ENCODE results near the gene DPM1.

The DPM1 gene

DNA sequence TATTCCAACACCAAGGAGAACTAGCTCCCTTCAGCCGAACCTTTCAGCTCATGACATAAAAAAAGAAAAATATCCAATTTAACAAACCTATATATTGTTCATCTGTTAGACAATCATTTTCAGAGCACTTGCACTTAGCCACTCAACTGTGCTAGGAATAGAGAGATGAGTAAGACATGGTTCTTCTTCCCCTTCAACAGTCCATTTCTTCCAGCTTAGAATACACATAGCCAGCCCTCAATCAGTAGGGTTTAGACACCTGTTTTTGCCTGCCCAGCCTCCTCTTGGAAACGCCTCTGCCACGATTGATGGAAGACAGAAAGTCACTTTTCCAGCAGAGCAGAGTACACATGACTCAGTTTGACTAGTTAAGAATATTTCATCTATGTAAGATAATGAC is 48.9 kb downstream of the DPM1 start:
- H3K4me3 ChIP-seq (ENCODE audit: low read depth, low read length) = no peak overlapping the region
- in situ Hi-C loops (cut with HindIII; ENCODE audit: low sequenced_read_pairs) = no loop called here
- DNase-seq (ENCODE audit: low read depth, low spot score) = no peak
- TF ChIP-seq, protein P1, sequence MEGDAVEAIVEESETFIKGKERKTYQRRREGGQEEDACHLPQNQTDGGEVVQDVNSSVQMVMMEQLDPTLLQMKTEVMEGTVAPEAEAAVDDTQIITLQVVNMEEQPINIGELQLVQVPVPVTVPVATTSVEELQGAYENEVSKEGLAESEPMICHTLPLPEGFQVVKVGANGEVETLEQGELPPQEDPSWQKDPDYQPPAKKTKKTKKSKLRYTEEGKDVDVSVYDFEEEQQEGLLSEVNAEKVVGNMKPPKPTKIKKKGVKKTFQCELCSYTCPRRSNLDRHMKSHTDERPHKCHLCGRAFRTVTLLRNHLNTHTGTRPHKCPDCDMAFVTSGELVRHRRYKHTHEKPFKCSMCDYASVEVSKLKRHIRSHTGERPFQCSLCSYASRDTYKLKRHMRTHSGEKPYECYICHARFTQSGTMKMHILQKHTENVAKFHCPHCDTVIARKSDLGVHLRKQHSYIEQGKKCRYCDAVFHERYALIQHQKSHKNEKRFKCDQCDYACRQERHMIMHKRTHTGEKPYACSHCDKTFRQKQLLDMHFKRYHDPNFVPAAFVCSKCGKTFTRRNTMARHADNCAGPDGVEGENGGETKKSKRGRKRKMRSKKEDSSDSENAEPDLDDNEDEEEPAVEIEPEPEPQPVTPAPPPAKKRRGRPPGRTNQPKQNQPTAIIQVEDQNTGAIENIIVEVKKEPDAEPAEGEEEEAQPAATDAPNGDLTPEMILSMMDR (IDR thresholded peaks at IDR 0.05; ENCODE audit: low read depth, low read length) = no peak

DNA sequence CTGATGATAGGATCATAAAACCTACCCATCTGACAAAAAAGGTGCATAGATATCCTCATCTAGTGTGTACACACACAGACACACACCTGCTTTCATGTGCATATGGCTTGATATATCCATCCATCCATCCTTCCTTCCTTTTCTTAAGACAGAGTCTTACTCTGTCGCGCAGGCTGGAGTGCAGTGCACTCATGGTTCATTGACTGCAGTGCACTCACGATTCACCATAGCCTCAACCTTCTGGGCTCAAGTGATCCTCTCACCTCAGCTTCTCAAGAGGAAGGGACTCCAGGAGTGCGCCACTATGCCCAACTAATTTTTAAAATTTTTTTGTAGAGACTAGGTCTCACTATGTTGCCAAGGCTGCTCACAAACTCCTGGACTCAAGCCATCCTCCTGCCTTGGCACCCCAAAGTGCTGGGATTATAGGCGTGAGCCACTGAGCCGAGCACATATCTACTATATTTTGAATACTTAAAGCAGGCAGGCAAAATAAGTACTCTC is 54.2 kb downstream of the DPM1 start:
- TF ChIP-seq, protein P1 (IDR thresholded peaks at IDR 0.05; ENCODE audit: low read depth, low read length) = no peak
- no peak for DNase-seq (ENCODE audit: low read depth, low spot score)
- no peak overlapping the region for H3K4me3 ChIP-seq (ENCODE audit: low read depth, low read length)
- in situ Hi-C loops (cut with HindIII; ENCODE audit: low sequenced_read_pairs) = no loop called here

DNA sequence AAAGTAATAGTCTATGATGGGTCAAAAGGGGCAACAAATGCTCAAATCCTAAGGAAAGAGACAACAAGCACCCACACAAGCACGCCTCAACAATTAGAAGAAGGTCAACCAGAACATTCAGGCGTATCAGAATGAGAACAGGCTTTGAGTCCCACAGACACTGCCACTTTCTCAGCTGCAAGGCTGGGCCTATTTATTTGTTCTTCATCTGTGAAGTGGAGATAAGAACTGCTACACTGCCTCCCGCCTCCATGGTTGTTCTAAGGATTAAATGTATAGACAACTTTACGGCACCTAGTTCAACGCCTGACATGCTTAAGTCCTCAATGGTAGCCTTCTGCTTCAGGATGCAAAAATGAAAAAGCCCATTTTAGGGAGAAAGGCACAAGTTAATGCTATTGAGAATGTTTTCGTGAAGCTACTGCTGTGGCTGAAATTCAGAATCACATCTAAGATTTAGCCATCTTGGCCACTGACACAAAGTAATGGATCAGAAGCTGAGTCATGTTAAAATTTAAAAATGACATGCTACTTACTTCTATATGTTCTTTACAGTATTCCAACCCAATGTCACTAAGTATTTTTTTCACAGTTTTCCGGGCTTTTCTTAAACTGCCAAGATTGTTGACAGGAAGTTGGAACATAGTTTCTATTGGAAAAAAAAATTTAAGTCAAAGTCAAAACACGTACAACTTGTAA is 54.8 kb downstream of the DPM1 start:
- in situ Hi-C loops (cut with HindIII; ENCODE audit: low sequenced_read_pairs) = no loop called here
- no peak for DNase-seq (ENCODE audit: low read depth, low spot score)
- TF ChIP-seq, protein P1 (IDR thresholded peaks at IDR 0.05; ENCODE audit: low read depth, low read length) = no peak
- no peak overlapping the region for H3K4me3 ChIP-seq (ENCODE audit: low read depth, low read length)

DNA sequence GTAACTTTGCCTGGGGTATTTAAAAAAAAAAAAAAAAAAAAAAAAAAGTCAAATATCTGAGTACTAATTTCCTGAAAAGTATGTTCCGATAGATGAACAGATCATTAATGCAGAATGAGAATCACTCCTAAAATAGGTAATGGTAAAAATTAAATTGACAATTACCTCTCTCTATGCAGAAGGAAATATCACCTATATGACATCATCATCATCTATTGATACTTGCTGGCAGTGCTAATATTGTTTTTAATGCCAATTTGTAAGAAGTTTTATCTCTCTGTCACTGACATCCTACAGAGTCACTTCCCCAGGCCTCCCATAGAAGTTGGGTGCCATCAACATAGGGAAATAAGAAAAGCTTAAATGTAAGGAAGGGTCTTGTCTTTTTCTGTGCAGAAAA is 57.0 kb downstream of the DPM1 start:
- in situ Hi-C loops (cut with HindIII; ENCODE audit: low sequenced_read_pairs) = no loop called here
- TF ChIP-seq, protein P1 (IDR thresholded peaks at IDR 0.05; ENCODE audit: low read depth, low read length) = no peak
- H3K4me3 ChIP-seq (ENCODE audit: low read depth, low read length) = no peak overlapping the region
- DNase-seq (ENCODE audit: low read depth, low spot score) = no peak

DNA sequence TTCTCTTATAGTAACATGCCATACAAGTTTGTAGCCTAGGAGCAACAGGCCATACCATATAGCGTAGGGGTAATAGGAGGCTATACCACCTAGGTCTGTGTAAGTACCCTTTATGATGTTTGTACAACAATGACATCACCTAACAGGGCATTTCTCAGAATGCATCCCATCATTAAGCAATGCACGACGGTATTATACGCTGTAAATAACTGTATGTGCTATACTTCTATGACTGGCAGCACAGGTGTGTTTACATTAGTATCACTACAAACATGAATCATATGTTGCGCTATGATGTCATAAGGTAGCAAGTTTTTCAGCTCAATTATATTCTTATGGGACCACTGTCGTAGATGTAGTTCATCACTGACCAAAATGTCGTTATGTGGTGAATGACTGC is 58.1 kb downstream of the DPM1 start:
- TF ChIP-seq, protein P1 (IDR thresholded peaks at IDR 0.05; ENCODE audit: low read depth, low read length) = no peak
- H3K4me3 ChIP-seq (ENCODE audit: low read depth, low read length) = no peak overlapping the region
- in situ Hi-C loops (cut with HindIII; ENCODE audit: low sequenced_read_pairs) = no loop called here
- DNase-seq (ENCODE audit: low read depth, low spot score) = no peak

DNA sequence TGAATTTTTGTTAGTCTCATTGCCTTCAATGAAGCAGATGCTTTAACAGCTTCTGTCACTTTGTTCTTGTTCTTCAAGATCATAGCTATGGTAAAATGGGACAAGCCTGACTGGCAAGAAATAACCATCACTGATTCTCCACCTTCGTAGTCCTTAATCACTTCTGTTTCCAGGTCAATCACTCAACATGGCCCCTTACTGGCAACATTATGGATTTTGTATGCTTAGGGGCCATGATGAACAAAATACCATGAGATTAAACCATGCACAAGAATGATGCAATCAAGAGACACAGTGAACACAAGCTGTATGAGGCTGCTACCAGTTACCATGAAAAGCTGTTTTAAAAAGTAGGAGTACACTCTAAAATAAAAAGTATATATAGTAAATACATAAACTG is 59.9 kb downstream of the DPM1 start:
- in situ Hi-C loops (cut with HindIII; ENCODE audit: low sequenced_read_pairs) = no loop called here
- DNase-seq (ENCODE audit: low read depth, low spot score) = no peak

More for the DNA sequence above, 59.9 kb downstream of the DPM1 start:
- TF ChIP-seq, protein P1 (IDR thresholded peaks at IDR 0.05; ENCODE audit: low read depth, low read length) = no peak
- no peak overlapping the region for H3K4me3 ChIP-seq (ENCODE audit: low read depth, low read length)
